Sigmoid colon (tissue), 7 donors: ENCODE results near the gene TRIM9. TPM values are rescaled to one million over a fixed set of nuclear protein-coding genes. Genes with fewer than 3 reads are reported as not detected.

ENCODE experiments used
- DNase-seq: peaks from one replicate; pipeline ENCODE4 v3.0.0-alpha.2; 2019
- H3K27ac ChIP-seq, 4 donors: fragments of 200-600 bp; sonication (generic); one replicate each; pipeline ENCODE4 v1.5.1; 2016 to 2019; ENCODE audit warnings: mild to moderate bottlenecking in 1 of 4
- H3K27me3 ChIP-seq, 3 donors: fragments of 200-600 bp; sonication (generic); one replicate each; pipeline ENCODE4 v1.5.1; 2019; ENCODE audit warnings: mild to moderate bottlenecking in 1 of 3
- H3K36me3 ChIP-seq, 4 donors: fragments of 200-600 bp; sonication (generic); one replicate each; pipeline ENCODE4 v1.5.1; 2016 to 2019
- H3K4me1 ChIP-seq, 4 donors: fragments of 200-600 bp; sonication (generic); one replicate each; pipeline ENCODE4 v1.5.1; 2017 to 2019
- H3K4me3 ChIP-seq, 4 donors: fragments of 200-600 bp; sonication (generic); one replicate each; pipeline ENCODE4 v1.5.1; 2017 to 2019; ENCODE audit warnings: mild to moderate bottlenecking in 2 of 4, moderate library complexity in 1 of 4
- H3K9me3 ChIP-seq, 4 donors: fragments of 200-600 bp in 3 of 4; sonication (generic) in 3 of 4; one replicate each; pipeline versions ENCODE4 v1.5.1 to v1.6.1; 2013 to 2019
- EP300 ChIP-seq, 4 donors: sonication (generic); formaldehyde crosslinking; IDR thresholded peaks; one replicate each; pipeline ENCODE4 v1.6.1; 2017; ENCODE audit warnings: antibody characterized with exemption in 4 of 4
- POLR2A ChIP-seq, 2 donors: fragments of 450-650 bp; IDR thresholded peaks; one replicate each; pipeline ENCODE4 v1.6.1; 2016; ENCODE audit warnings: antibody characterized with exemption in 2 of 2, mild to moderate bottlenecking in 2 of 2, moderate library complexity in 2 of 2
- POLR2AphosphoS5 ChIP-seq, 4 donors: sonication (generic); formaldehyde crosslinking; IDR thresholded peaks; one replicate each; pipeline ENCODE4 v1.6.1; 2017; ENCODE audit warnings: antibody characterized with exemption in 4 of 4
- WGBS, 2 donors: extraction: QIAGEN DNeasy Blood & Tissue Kit; methylation state at CpG; one replicate each; pipeline ENCODE4 v1.1.7; 2013; 5-methylcytosine and 5-hydroxymethylcytosine counted together
- intact Hi-C: fragments of 100-400 bp; cut with DNase I; formaldehyde crosslinking; loops from one replicate; pipeline ENCODE4 v1.15.1; 2023
- polyA plus RNA-seq, 3 donors: library from polyadenylated mRNA; stranded (reverse); fragments of 200-250 nt; gene quantifications; one replicate each; pipeline ENCODE4 v1.2.3, GENCODE V29; 2013
- total RNA-seq, 4 donors: library from RNA; depleted of rRNA; stranded (reverse); fragments of >200 nt; gene quantifications; one replicate each; pipeline ENCODE4 v1.1.0, GENCODE V29; 2016
- TF ChIP-seq, protein P1 (sequence below), 4 experiments: fragments of 450-650 bp in 3 of 4; fragments of 200-600 bp in 1 of 4; IDR thresholded peaks; one replicate each; pipeline ENCODE4 v1.5.1; 2016 to 2019; ENCODE audit warnings: antibody characterized with exemption in 4 of 4, mild to moderate bottlenecking in 3 of 4, moderate library complexity in 2 of 4
- donor health status: healthy with polysubstance abuse.
- donor health status: Bipolar disorder and iron deficiency.
- donor health status: healthy.

TRIM9 gene
- total and polyA plus RNA-seq, 7 donors = 2.4 to 21.0 (median 13.5) TPM

DNA sequence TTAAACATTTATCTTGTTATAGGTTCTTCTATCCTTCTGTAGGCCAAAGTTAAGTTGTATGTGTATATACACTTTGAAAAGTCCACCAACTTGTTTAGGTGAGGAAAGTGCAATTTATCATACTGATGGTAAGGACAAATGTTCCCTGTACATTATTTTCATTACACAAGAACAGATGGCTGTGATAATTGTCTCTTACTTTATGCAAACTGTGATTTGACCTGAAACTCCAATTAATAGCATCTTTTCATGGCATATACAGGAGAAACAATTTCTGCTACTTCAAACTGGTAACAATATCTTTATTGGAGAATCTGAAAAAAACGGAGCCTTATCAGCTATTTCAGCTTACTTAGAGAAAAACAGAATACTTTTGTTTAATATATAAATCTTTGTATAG is 5.6 kb downstream of the TRIM9 start:
- Histone ChIP-seq H3K36me3 (no peaks in the 10 kb centered on the region), H3K27ac (no peak overlapping the region), H3K27me3 (peaks cover 0 to 5% (median 0%) of the 10 kb centered on the region in 3 donors), H3K4me3 (no peak overlapping the region), H3K9me3 (no peaks in the 10 kb centered on the region), H3K4me1 (peaks cover 0 to 38% (median 29%) of the 10 kb centered on the region in 4 donors)
- 86 to 88% methylated on average over 1 of the region's 1 CpG for WGBS, 2 donors
- DNase-seq = no peak
- intact Hi-C loops = no loop called here
- no peak for TF ChIP-seq POLR2AphosphoS5 (IDR thresholded peaks at IDR 0.05)

DNA sequence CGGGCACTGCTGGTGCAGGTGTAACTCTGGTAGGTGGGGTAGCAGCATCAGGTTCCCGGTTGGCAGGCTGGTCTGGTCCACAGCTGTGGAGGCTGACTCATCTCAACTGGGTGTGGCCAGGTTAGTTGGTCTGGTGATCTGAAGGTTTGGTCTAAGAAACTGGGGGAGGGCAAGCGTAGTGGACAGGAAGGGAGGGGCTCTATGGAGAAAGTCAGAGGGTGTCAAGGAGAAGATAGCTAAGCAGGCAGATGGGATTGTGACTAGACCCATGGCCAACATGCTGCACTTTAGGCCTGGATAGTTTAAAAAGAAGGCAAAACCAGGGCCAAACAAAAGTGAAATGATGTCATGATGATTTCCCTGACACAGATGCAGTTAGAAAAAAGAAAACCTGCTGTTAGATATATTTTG is 7.9 kb downstream of the TRIM9 start:
- H3K27ac ChIP-seq = no peak overlapping the region
- H3K27me3 ChIP-seq = no peaks in the 10 kb centered on the region
- H3K4me3 ChIP-seq = no peak overlapping the region
- peak; percentile 65 for DNase-seq
- intact Hi-C loops = no loop called here
- no peaks in the 10 kb centered on the region for H3K36me3 ChIP-seq
- 15 to 65% methylated on average over 3 of the region's 3 CpGs for WGBS, 2 donors
- peaks cover 0 to 18% (median 11%) of the 10 kb centered on the region in 4 donors for H3K4me1 ChIP-seq
- TF ChIP-seq EP300 (IDR thresholded peaks at IDR 0.05) = no peak
- TF ChIP-seq, protein P1, sequence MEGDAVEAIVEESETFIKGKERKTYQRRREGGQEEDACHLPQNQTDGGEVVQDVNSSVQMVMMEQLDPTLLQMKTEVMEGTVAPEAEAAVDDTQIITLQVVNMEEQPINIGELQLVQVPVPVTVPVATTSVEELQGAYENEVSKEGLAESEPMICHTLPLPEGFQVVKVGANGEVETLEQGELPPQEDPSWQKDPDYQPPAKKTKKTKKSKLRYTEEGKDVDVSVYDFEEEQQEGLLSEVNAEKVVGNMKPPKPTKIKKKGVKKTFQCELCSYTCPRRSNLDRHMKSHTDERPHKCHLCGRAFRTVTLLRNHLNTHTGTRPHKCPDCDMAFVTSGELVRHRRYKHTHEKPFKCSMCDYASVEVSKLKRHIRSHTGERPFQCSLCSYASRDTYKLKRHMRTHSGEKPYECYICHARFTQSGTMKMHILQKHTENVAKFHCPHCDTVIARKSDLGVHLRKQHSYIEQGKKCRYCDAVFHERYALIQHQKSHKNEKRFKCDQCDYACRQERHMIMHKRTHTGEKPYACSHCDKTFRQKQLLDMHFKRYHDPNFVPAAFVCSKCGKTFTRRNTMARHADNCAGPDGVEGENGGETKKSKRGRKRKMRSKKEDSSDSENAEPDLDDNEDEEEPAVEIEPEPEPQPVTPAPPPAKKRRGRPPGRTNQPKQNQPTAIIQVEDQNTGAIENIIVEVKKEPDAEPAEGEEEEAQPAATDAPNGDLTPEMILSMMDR (IDR thresholded peaks at IDR 0.05) = no peak
- TF ChIP-seq POLR2A (IDR thresholded peaks at IDR 0.05) = no peak
- no peak for TF ChIP-seq POLR2AphosphoS5 (IDR thresholded peaks at IDR 0.05)
- no peaks in the 10 kb centered on the region for H3K9me3 ChIP-seq

DNA sequence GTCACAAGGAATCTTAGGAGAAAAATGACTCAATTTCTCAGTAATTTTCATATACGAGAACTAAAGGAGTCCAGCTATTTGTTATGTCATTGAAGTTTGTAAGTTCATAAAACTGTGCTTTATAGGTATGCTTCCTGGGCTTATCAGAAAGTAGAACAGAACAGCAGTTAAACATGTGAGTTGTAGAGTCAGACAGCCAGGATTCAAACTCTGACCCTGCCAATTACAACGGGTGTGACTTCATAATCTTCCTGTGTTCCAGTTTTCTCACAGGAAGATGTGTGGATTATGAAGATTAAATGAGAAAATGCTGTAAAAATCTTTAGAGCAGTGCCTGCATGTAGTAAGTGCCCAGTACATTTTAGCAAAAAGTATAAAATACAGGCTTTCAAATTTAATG is 8.9 kb downstream of the TRIM9 start:
- H3K27ac ChIP-seq = peak overlapping the region in 3 of 4 donors; percentile 33 to 62 (median 46)
- no peak for DNase-seq
- H3K36me3 ChIP-seq = no peaks in the 10 kb centered on the region
- intact Hi-C loops = no loop called here
- no peak overlapping the region for H3K4me3 ChIP-seq
- WGBS, 2 donors = 14 to 55% methylated on average over 2 of the region's 2 CpGs
- peaks cover 0 to 14% (median 11%) of the 10 kb centered on the region in 4 donors for H3K4me1 ChIP-seq
- no peaks in the 10 kb centered on the region for H3K27me3 ChIP-seq
- TF ChIP-seq, protein P1 (IDR thresholded peaks at IDR 0.05) = no peak
- no peak for TF ChIP-seq EP300 (IDR thresholded peaks at IDR 0.05)
- H3K9me3 ChIP-seq = no peaks in the 10 kb centered on the region

DNA sequence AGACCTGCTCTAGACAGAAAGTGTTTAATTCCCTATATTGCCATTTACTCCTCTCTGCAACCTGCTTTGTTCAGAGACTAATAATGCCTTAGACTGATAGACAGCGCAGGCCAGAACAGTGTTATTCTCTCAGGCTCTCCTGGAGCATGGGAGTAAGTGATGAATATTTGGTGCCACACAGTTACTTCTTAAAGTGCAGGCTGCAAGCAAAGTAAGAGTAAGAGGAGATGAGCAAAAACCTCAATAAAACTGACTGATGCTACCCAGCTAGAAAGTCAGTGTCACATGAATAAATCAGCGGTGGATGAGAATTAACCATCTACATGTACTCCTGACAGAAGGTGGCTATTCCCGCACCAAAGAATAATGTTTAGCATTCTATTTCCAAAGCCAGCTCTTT is 9.9 kb downstream of the TRIM9 start:
- peak overlapping the region in 3 of 4 donors; percentile 12 to 62 (median 46) for H3K27ac ChIP-seq
- H3K4me1 ChIP-seq = peaks cover 0 to 14% (median 11%) of the 10 kb centered on the region in 4 donors
- no peak for DNase-seq
- no peaks in the 10 kb centered on the region for H3K9me3 ChIP-seq
- no peaks in the 10 kb centered on the region for H3K36me3 ChIP-seq
- 97% methylated on average over 3 of the region's 3 CpGs for WGBS, 2 donors
- no peaks in the 10 kb centered on the region for H3K27me3 ChIP-seq
- no peak overlapping the region for H3K4me3 ChIP-seq
- intact Hi-C loops = no loop called here
- TF ChIP-seq, protein P1 (IDR thresholded peaks at IDR 0.05) = no peak
- peak in 3 of 4 donors; percentile 11 to 86 (median 76) for TF ChIP-seq POLR2AphosphoS5 (IDR thresholded peaks at IDR 0.05)

DNA sequence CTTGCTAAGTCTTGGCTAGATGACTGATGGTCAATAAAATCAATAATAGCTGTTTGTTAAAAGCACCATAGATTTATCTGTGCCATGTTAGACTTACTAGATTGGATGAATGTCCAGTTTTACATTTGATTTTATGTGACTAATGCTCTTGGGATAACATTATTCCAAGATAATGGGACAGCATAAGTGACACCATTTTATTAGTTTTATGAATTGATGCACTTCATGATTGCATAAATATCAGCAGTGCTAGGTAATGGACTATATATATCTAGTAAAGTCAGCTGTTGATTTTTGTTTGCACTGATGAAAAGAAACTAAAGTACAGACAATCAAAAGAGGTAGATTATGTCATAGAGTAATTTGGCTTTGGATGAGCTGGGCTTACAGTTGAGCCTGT is 10.4 kb downstream of the TRIM9 start:
- no peak for TF ChIP-seq POLR2A (IDR thresholded peaks at IDR 0.05)
- H3K4me3 ChIP-seq = no peak overlapping the region
- DNase-seq = no peak
- H3K27me3 ChIP-seq = no peaks in the 10 kb centered on the region
- H3K36me3 ChIP-seq = no peaks in the 10 kb centered on the region
- peaks cover 0 to 18% (median 14%) of the 10 kb centered on the region in 4 donors for H3K4me1 ChIP-seq
- intact Hi-C loops = no loop called here
- peak overlapping the region in 3 of 4 donors; percentile 12 to 62 (median 46) for H3K27ac ChIP-seq
- H3K9me3 ChIP-seq = no peaks in the 10 kb centered on the region

DNA sequence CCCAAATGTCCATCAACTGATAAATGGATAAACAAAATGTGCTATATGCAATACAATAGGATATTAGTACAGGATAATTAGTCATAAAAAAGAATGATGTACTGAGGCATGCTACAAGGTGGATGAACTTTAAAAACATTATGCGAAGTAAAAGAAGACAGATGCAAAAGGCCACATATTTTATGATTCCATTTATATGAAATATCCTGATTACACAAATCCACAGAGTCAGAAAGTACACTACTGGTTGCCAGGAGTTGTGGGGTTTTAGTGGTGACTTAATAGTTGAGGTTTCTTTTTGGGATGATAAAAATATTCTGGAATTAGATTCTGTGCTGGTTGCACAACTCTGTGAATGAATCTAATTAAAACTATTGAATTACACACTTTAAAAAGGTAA is 12.6 kb downstream of the TRIM9 start:
- Histone ChIP-seq H3K27ac (peak overlapping the region in 1 of 4 donors; percentile 4), H3K4me1 (peaks cover 0 to 24% (median 17%) of the 10 kb centered on the region in 4 donors), H3K4me3 (no peak overlapping the region), H3K9me3 (no peaks in the 10 kb centered on the region), H3K27me3 (no peaks in the 10 kb centered on the region), H3K36me3 (no peaks in the 10 kb centered on the region)
- TF ChIP-seq POLR2A (IDR thresholded peaks at IDR 0.05) = no peak
- no peak for TF ChIP-seq POLR2AphosphoS5 (IDR thresholded peaks at IDR 0.05)
- TF ChIP-seq EP300 (IDR thresholded peaks at IDR 0.05) = no peak
- TF ChIP-seq, protein P1 (IDR thresholded peaks at IDR 0.05) = no peak
- intact Hi-C loops = no loop called here
- 95 to 97% methylated on average over 1 of the region's 1 CpG for WGBS, 2 donors
- DNase-seq = no peak
